AG09309 (cell line): Measurements from ENCODE around the gene SOX21.

Source experiments
- DNase-seq: peaks from one replicate; pipeline ENCODE4 v3.0.0-alpha.2; 2010; ENCODE audit warnings: low read depth
- H3K4me3 ChIP-seq: 2 replicates; pipeline ENCODE4 v1.5.1; 2011; ENCODE audit warnings: mild to moderate bottlenecking, low read depth, low read length, moderate library complexity; ENCODE audit not compliant: control insufficient read depth
- TF ChIP-seq, protein P1 (sequence below): IDR thresholded peaks from 2 replicates; pipeline ENCODE4 v1.5.1; 2011; ENCODE audit warnings: mild to moderate bottlenecking, low read depth, low read length, inconsistent platforms; ENCODE audit not compliant: insufficient read depth, control insufficient read depth; ENCODE audit errors: missing control alignments

The SOX21 gene

DNA sequence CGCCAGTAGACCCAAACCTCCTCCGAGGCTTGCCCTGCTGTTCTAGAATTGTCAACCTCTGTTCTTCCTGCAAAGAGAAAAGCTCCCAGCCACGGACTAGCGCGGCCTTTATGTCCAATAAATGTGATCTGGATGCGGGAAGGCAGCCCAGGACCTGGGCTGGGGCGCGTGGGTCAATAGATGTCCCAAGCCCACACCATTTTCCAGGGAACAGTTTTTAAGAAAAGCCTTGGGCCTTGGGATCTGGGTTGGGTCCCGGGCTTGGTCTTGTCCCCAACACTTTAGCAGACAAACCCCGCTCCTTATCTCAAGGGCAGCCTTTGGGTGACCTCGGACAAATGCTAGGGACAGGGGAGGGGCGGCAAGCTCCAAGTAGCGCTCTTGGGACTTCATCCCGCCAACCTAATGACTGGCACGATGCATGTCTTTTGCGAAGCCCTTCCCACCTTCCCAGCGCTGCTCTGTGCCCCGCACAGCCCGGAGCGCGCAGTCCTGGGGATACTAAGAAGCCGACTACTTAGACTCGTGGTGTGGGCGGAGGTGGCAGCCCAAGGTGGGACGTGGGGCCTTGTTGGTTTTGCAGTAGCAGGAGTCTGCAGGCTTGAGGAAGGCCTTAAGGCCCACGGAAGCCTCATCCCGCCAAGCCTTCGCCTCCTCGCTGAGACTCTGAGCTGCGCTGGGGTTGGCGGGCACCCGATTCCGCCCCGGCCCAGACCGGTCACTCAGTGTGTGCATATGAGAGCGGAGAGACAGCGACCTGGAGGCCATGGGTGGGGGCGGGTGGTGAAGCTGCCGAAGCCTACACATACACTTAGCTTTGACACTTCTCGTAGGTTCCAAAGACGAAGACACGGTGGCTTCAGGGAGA, 10.8 kb downstream of the SOX21 start:
- H3K4me3 ChIP-seq = no peak overlapping the region
- TF ChIP-seq, protein P1, sequence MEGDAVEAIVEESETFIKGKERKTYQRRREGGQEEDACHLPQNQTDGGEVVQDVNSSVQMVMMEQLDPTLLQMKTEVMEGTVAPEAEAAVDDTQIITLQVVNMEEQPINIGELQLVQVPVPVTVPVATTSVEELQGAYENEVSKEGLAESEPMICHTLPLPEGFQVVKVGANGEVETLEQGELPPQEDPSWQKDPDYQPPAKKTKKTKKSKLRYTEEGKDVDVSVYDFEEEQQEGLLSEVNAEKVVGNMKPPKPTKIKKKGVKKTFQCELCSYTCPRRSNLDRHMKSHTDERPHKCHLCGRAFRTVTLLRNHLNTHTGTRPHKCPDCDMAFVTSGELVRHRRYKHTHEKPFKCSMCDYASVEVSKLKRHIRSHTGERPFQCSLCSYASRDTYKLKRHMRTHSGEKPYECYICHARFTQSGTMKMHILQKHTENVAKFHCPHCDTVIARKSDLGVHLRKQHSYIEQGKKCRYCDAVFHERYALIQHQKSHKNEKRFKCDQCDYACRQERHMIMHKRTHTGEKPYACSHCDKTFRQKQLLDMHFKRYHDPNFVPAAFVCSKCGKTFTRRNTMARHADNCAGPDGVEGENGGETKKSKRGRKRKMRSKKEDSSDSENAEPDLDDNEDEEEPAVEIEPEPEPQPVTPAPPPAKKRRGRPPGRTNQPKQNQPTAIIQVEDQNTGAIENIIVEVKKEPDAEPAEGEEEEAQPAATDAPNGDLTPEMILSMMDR = no peak
- DNase-seq = no peak

GRCh38 chr13:94700536-94700935, 11.8 kb downstream of the SOX21 start:
- DNase-seq = no peak
- H3K4me3 ChIP-seq = no peak overlapping the region
- TF ChIP-seq, protein P1 = no peak

GRCh38 chr13:94700051-94700535, 12.3 kb downstream of the SOX21 start:
- TF ChIP-seq, protein P1 = no peak
- DNase-seq = no peak

GRCh38 chr13:94696171-94696570, 16.2 kb downstream of the SOX21 start:
- DNase-seq = no peak
- no peak overlapping the region for H3K4me3 ChIP-seq
- TF ChIP-seq, protein P1 = no peak

More at GRCh38 chr13:94700051-94700535, 12.3 kb downstream of the SOX21 start:
- no peak overlapping the region for H3K4me3 ChIP-seq

DNA sequence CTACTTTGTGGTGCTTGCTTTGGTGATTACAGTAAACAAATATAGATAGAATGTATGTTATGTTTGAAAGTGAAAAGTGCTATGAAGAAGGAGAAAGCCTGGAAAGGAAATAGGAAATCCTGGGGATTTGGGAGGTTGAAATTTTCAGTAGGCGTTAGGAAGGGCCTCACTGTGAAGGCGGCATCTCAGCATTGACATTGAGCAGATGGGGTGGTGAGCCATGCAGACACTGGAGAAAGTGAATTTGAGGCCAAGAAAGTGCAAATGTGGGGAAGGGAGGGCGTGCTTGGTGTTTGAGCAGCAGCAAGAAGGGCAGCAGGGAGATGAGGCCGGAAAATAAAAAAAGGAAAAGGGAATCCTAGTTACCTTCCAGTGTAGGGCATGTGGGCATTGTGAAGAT, 20.3 kb downstream of the SOX21 start:
- no peak for DNase-seq
- TF ChIP-seq, protein P1 = no peak
- H3K4me3 ChIP-seq = no peak overlapping the region

- H3K4me3 ChIP-seq = no peak overlapping the region
- DNase-seq = no peak
- TF ChIP-seq, protein P1 = no peak
These were observed 28.9 kb downstream of the SOX21 start for GRCh38 chr13:94683409-94683808.
